Inflammatory macrophage treated with lipopolysaccharide for 1 hour (primary cell): ENCODE results near the gene SLC27A3.

Source experiments
- DNase-seq, 2 donors: peaks; one replicate each; pipeline ENCODE4 v3.0.0-alpha.2; 2020 to 2022

Gene SLC27A3

GRCh38 chr1:153774780-153775457, at the start of gene SLC27A3:
TSS of gene SLC27A3 (plus strand) at chr1:153775407. CDS start at chr1:153775498, 91 bp downstream.
- DNase-seq, result peak; percentile 47 to 59

- DNase-seq, result peak; percentile 99 to 100
Measured at GRCh38 chr1:153727463-153728304, 47.5 kb upstream of the SLC27A3 start, which contains the start of gene INTS3. TSS of gene INTS3 (plus strand) at chr1:153728050. CDS start at chr1:153728635, 585 bp downstream.

- peak in 1 of 2 donors; percentile 10 for DNase-seq
Measured at GRCh38 chr1:153728305-153729066, 46.7 kb upstream of the SLC27A3 start.

- DNase-seq, result no peak
Measured at GRCh38 chr1:153730468-153730988, 44.7 kb upstream of the SLC27A3 start.

- no peak for DNase-seq
Measured at GRCh38 chr1:153733970-153734369, 41.2 kb upstream of the SLC27A3 start.

GRCh38 chr1:153734396-153735089, 40.7 kb upstream of the SLC27A3 start:
- peak; percentile 74 to 79 for DNase-seq

GRCh38 chr1:153735090-153735420, 40.2 kb upstream of the SLC27A3 start:
- DNase-seq, result no peak

GRCh38 chr1:153741986-153742385, 33.2 kb upstream of the SLC27A3 start:
- no peak for DNase-seq

- peak; percentile 45 to 64 for DNase-seq
Measured at GRCh38 chr1:153742411-153743142, 32.6 kb upstream of the SLC27A3 start.

GRCh38 chr1:153745417-153745816, 29.8 kb upstream of the SLC27A3 start:
- DNase-seq, result no peak

GRCh38 chr1:153746174-153746573, 29.0 kb upstream of the SLC27A3 start:
- no peak for DNase-seq

- no peak for DNase-seq
Measured at GRCh38 chr1:153748903-153749302, 26.3 kb upstream of the SLC27A3 start.

GRCh38 chr1:153749408-153750005, 25.7 kb upstream of the SLC27A3 start:
- DNase-seq, result peak; percentile 79 to 92

GRCh38 chr1:153750026-153750995, 24.9 kb upstream of the SLC27A3 start:
- peak in 1 of 2 donors; percentile 25 for DNase-seq

GRCh38 chr1:153752072-153752471, 23.1 kb upstream of the SLC27A3 start:
- DNase-seq, result no peak

GRCh38 chr1:153752571-153753195, 22.5 kb upstream of the SLC27A3 start:
- no peak for DNase-seq

- no peak for DNase-seq
Measured at GRCh38 chr1:153754266-153754665, 20.9 kb upstream of the SLC27A3 start.

- no peak for DNase-seq
Measured at GRCh38 chr1:153760440-153760839, 14.8 kb upstream of the SLC27A3 start.
